Measurements from ENCODE around the gene APOBEC3A.
A peak's percentile ranks its signal among the peaks of the same experiment; 100 is the strongest.

The APOBEC3A gene

GRCh38 chr22:38957046-38957770, at the start of gene APOBEC3A:
Gene APOBEC3A (plus strand): TSS chr22:38957609. CDS start chr22:38957692, 83 bp downstream.
- peaks cover 6% of the 10 kb centered on the region for H3K36me3 Mint-ChIP-seq
- no peaks in the 10 kb centered on the region for H3K9me3 Mint-ChIP-seq
- ATAC-seq, result no peak
- peak within 1 kb of the TSS; percentile 90 for H3K27ac Mint-ChIP-seq
- no peak for DNase-seq (ENCODE audit: low spot score in 2 of 2)
- H3K4me3 Mint-ChIP-seq, result no peak within 1 kb of the TSS
- peaks cover 56% of the 10 kb centered on the region for H3K4me1 Mint-ChIP-seq

DNA sequence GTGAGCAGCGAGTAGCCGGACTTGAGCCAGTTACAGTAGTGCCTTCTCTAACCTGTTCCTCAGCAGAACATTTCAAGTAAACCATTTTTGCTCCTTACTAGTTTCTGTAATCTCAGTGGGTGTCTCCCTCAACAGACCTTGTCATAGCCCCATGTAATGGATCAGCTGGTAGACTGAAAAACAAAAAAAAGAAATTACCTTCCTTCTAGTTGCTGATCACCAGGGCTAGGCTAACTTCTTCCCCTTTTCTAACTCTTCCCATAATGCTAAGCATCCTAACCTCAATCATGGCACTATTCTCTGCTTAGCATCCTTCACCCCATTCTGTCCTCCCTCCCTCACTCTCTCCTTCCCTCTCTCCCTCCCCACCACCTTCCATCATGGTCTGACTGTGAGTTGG, 49.6 kb upstream of the APOBEC3A start:
- peaks cover 3% of the 10 kb centered on the region for H3K9me3 Mint-ChIP-seq
- ATAC-seq, result no peak
- H3K4me3 Mint-ChIP-seq, result no peak overlapping the region
- H3K36me3 Mint-ChIP-seq, result no peaks in the 10 kb centered on the region
- no peak for DNase-seq (ENCODE audit: low spot score in 2 of 2)
- no peaks in the 10 kb centered on the region for H3K4me1 Mint-ChIP-seq
- no peak overlapping the region for H3K27ac Mint-ChIP-seq

GRCh38 chr22:38911434-38911833, 46.0 kb upstream of the APOBEC3A start:
- H3K9me3 Mint-ChIP-seq, result no peaks in the 10 kb centered on the region
- H3K36me3 Mint-ChIP-seq, result no peaks in the 10 kb centered on the region
- no peak overlapping the region for H3K4me3 Mint-ChIP-seq
- no peak for ATAC-seq
- H3K27ac Mint-ChIP-seq, result no peak overlapping the region
- no peak for DNase-seq (ENCODE audit: low spot score in 2 of 2)
- H3K4me1 Mint-ChIP-seq, result no peaks in the 10 kb centered on the region

- no peak overlapping the region for H3K27ac Mint-ChIP-seq
- ATAC-seq, result no peak
- no peaks in the 10 kb centered on the region for H3K4me1 Mint-ChIP-seq
- no peak overlapping the region for H3K4me3 Mint-ChIP-seq
- H3K36me3 Mint-ChIP-seq, result no peaks in the 10 kb centered on the region
- no peak for DNase-seq (ENCODE audit: low spot score in 2 of 2)
- H3K9me3 Mint-ChIP-seq, result no peaks in the 10 kb centered on the region
Measured at GRCh38 chr22:38919631-38920190, 37.7 kb upstream of the APOBEC3A start.

- Mint-ChIP-seq H3K4me1 (no peaks in the 10 kb centered on the region), H3K36me3 (no peaks in the 10 kb centered on the region), H3K4me3 (no peak overlapping the region), H3K27ac (no peak overlapping the region), H3K9me3 (no peaks in the 10 kb centered on the region)
- no peak for DNase-seq (ENCODE audit: low spot score in 2 of 2)
- no peak for ATAC-seq
Measured at GRCh38 chr22:38921120-38921519, 36.3 kb upstream of the APOBEC3A start.

- Mint-ChIP-seq H3K9me3 (no peaks in the 10 kb centered on the region), H3K4me1 (no peaks in the 10 kb centered on the region), H3K4me3 (no peak overlapping the region), H3K27ac (no peak overlapping the region), H3K36me3 (no peaks in the 10 kb centered on the region)
- DNase-seq (ENCODE audit: low spot score in 2 of 2) (peak in 1 of 2 donors; percentile 37), ATAC-seq (no peak)
Measured at GRCh38 chr22:38921806-38922205, 35.6 kb upstream of the APOBEC3A start.

GRCh38 chr22:38923463-38924346, 33.7 kb upstream of the APOBEC3A start:
- Mint-ChIP-seq H3K9me3 (no peaks in the 10 kb centered on the region), H3K36me3 (no peaks in the 10 kb centered on the region), H3K4me1 (peaks cover 6% of the 10 kb centered on the region), H3K27ac (no peak overlapping the region), H3K4me3 (no peak overlapping the region)
- ATAC-seq (no peak), DNase-seq (ENCODE audit: low spot score in 2 of 2) (peak in 1 of 2 donors; percentile 41)

DNA sequence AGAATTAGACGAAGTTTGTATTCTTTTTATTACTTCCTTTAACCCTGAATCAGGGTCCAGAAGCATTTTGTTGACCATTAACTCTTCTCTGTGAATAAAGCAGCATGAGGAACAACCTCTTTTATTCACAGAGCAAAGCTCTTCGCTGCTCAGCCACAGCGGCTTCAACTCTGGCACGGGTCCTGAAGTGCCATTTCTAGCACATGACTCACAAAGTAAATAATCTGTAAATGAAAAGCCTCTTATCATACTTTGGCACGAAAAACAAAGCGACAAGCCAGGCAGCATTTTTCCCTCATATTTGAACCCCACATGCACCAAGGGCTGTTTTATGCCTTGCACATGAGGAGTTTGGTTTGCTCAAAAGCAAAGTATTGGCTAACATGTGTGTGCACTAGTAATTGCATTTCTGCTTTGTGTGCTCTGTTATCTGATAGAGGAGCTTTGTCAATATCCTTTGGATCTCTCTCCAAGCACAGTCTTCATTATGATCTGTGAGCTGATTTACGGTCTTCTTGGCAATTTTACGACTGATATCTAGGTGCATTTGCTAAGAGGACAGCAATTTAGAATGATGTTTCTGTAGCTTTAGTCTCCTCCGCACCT, 33.0 kb upstream of the APOBEC3A start:
- ATAC-seq, result no peak
- Mint-ChIP-seq H3K4me1 (peaks cover 6% of the 10 kb centered on the region), H3K27ac (no peak overlapping the region), H3K4me3 (no peak overlapping the region), H3K36me3 (no peaks in the 10 kb centered on the region), H3K9me3 (no peaks in the 10 kb centered on the region)
- peak in 1 of 2 donors; percentile 34 for DNase-seq (ENCODE audit: low spot score in 2 of 2)

- ATAC-seq (no peak), DNase-seq (ENCODE audit: low spot score in 2 of 2) (no peak)
- Mint-ChIP-seq H3K9me3 (no peaks in the 10 kb centered on the region), H3K36me3 (no peaks in the 10 kb centered on the region), H3K4me3 (no peak overlapping the region), H3K4me1 (peaks cover 6% of the 10 kb centered on the region), H3K27ac (no peak overlapping the region)
Measured at GRCh38 chr22:38925571-38926041, 31.8 kb upstream of the APOBEC3A start.

DNA sequence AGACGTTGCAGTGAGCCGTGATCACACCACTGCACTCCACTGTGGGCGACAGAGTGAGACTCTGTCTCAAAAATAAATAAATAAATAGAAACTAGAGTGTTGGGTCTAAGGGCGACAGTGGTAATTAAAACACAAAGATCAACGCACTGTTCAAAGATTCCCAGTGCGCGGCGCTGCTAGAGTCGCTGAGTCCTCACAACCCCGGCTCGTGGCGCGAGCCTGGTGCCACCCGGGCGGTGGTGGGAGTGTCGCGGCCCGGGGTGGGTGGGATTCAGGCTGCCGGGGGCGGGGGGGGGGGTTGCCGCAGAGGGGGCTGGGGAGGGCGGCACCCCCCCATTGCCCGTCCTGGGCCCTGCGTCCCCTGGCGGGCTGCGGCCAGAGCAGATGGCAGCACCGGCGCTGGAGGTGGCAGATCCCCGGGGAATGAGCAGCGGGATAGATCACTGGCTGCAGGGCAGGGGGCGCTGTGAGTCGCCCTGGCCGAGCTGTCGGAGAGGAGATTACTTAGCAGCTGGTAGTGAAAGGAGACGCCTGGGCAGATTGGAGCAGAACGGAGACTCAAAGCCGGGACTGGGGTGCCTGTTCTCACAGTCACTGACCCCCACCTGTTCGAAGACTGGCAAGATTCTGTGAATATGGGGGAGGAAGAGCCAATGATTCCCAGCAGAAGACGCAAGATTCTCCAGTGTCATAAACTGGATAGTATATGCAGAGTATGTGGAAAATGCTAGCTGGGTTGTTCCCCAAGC, 30.2 kb upstream of the APOBEC3A start:
- DNase-seq (ENCODE audit: low spot score in 2 of 2) (peak in 1 of 2 donors; percentile 25), ATAC-seq (peak; percentile 87)
- Mint-ChIP-seq H3K9me3 (no peaks in the 10 kb centered on the region), H3K4me3 (peak overlapping the region; percentile 38), H3K27ac (no peak overlapping the region), H3K4me1 (peaks cover 6% of the 10 kb centered on the region), H3K36me3 (no peaks in the 10 kb centered on the region)

DNA sequence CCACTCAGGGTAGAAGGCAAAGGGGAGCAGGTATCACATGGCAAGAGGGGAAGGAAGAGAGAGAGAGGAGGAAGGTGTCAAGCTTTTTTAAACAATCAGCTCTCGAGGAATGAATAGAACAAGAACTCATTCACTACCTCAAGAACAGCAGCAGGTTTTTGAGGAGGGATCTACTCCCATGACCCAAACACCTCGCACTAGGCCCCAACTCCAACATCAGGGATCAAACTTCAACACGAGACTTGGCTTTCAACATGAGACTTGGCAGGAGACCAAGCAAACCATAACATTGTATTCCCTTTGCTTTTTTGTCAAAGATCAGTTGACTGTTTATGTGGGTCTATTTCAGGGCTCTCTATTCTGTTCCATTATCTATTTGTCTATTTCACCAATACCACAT, 26.9 kb upstream of the APOBEC3A start:
- no peak overlapping the region for H3K27ac Mint-ChIP-seq
- H3K9me3 Mint-ChIP-seq, result no peaks in the 10 kb centered on the region
- DNase-seq (ENCODE audit: low spot score in 2 of 2), result no peak

GRCh38 chr22:38935023-38935422, 22.4 kb upstream of the APOBEC3A start:
- Mint-ChIP-seq H3K9me3 (no peaks in the 10 kb centered on the region), H3K36me3 (no peaks in the 10 kb centered on the region), H3K4me3 (no peak overlapping the region), H3K4me1 (no peaks in the 10 kb centered on the region), H3K27ac (no peak overlapping the region)
- ATAC-seq (no peak), DNase-seq (ENCODE audit: low spot score in 2 of 2) (no peak)

More for the DNA sequence above, 26.9 kb upstream of the APOBEC3A start:
- Mint-ChIP-seq H3K4me3 (no peak overlapping the region), H3K4me1 (peaks cover 6% of the 10 kb centered on the region), H3K36me3 (no peaks in the 10 kb centered on the region)
- ATAC-seq, result no peak

DNA sequence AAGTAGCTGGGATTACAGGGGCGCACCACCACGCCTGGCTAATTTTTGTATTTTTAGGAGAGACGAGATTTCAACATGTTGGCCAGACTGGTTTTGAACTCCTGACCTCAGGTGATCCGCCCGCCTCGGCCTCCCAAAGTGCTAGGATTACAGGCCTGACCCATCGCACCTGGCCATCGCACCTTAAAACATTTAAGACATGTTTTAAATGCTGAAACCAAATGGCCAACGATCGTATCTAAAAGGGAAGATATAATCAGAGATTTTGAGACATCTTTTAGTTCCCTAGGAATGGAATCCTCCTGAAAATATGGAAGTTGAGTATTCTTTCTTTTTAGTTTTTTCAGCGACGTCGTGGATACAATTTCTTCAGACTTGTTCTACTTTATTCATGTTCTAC, 21.8 kb upstream of the APOBEC3A start:
- no peaks in the 10 kb centered on the region for H3K4me1 Mint-ChIP-seq
- DNase-seq (ENCODE audit: low spot score in 2 of 2) (no peak), ATAC-seq (no peak)
- H3K9me3 Mint-ChIP-seq, result no peaks in the 10 kb centered on the region
- no peak overlapping the region for H3K4me3 Mint-ChIP-seq
- H3K27ac Mint-ChIP-seq, result no peak overlapping the region
- no peaks in the 10 kb centered on the region for H3K36me3 Mint-ChIP-seq

DNA sequence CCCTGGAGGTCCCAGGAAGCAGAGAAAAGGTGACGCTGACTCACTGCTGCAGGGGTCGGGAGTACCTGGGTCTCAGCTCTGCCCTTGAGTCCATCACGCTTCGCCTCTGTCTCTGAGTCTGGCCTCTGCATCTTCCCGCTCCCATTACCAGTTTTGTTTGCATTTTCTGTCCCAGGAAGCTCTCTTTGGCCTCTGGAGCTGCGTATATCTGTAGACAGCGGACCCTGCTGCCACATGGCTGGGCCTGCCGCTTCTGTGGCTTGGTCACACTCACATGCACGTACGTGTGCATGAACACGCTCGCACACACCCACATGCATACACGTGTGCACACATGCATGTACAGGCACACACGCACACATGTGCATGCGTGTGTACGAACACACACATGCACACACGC, 20.8 kb upstream of the APOBEC3A start:
- DNase-seq (ENCODE audit: low spot score in 2 of 2) (no peak), ATAC-seq (no peak)
- Mint-ChIP-seq H3K27ac (no peak overlapping the region), H3K4me1 (peaks cover 7% of the 10 kb centered on the region), H3K9me3 (no peaks in the 10 kb centered on the region), H3K4me3 (no peak overlapping the region), H3K36me3 (no peaks in the 10 kb centered on the region)

GRCh38 chr22:38937036-38937435, 20.4 kb upstream of the APOBEC3A start:
- ATAC-seq (no peak), DNase-seq (ENCODE audit: low spot score in 2 of 2) (no peak)
- Mint-ChIP-seq H3K36me3 (no peaks in the 10 kb centered on the region), H3K27ac (no peak overlapping the region), H3K9me3 (no peaks in the 10 kb centered on the region), H3K4me3 (no peak overlapping the region), H3K4me1 (peaks cover 12% of the 10 kb centered on the region)

Data from stimulated activated effector memory CD8-positive, alpha-beta T cell treated with anti-CD3 and anti-CD28 coated beads, Interleukin-12 subunit alpha, Interleukin-12 subunit beta, amount 100 ng/mL, for 72 hours (primary cell).